Hematopoietic multipotent progenitor cell treated with erythropoietin and hydrocortisone succinate and interleukin-3 and kit ligand, for 4 days (in vitro differentiated cells): ENCODE results near the gene ACIN1.

Source experiments
- DNase-seq: peaks from one replicate; pipeline ENCODE4 v3.0.0-alpha.2; 2015

ACIN1 gene

GRCh38 chr14:23094666-23095195 is at the start of gene ACIN1:
Gene ACIN1 (minus strand): TSS chr14:23095136. CDS start chr14:23095112, 24 bp downstream.
- DNase-seq: peak; percentile 97

- no peak for DNase-seq
These were observed 49.0 kb upstream of the ACIN1 start for GRCh38 chr14:23143911-23144310.

GRCh38 chr14:23142826-23143225 is 47.9 kb upstream of the ACIN1 start:
- DNase-seq: no peak

- no peak for DNase-seq
These were observed 46.9 kb upstream of the ACIN1 start for GRCh38 chr14:23141706-23142444.

GRCh38 chr14:23140371-23140770 is 45.4 kb upstream of the ACIN1 start:
- no peak for DNase-seq

GRCh38 chr14:23139874-23140273 is 44.9 kb upstream of the ACIN1 start:
- no peak for DNase-seq

GRCh38 chr14:23137813-23138535 is 43.0 kb upstream of the ACIN1 start:
- no peak for DNase-seq

- DNase-seq: no peak
These were observed 42.4 kb upstream of the ACIN1 start for GRCh38 chr14:23137192-23137812.

GRCh38 chr14:23136566-23137133 is 41.7 kb upstream of the ACIN1 start:
- DNase-seq: no peak

- DNase-seq: no peak
These were observed 38.0 kb upstream of the ACIN1 start for GRCh38 chr14:23132970-23133369.

GRCh38 chr14:23131482-23131881 is 36.5 kb upstream of the ACIN1 start:
- DNase-seq: no peak

GRCh38 chr14:23130871-23131270 is 35.9 kb upstream of the ACIN1 start:
- DNase-seq: peak; percentile 75

- DNase-seq: no peak
These were observed 34.9 kb upstream of the ACIN1 start for GRCh38 chr14:23129759-23130316.

- DNase-seq: peak; percentile 44
These were observed 34.2 kb upstream of the ACIN1 start for GRCh38 chr14:23128969-23129758.

GRCh38 chr14:23127861-23128260 is 32.9 kb upstream of the ACIN1 start:
- no peak for DNase-seq

GRCh38 chr14:23126548-23127278 is 31.8 kb upstream of the ACIN1 start:
- no peak for DNase-seq

GRCh38 chr14:23125933-23126524 is 31.1 kb upstream of the ACIN1 start:
- DNase-seq: no peak

- DNase-seq: no peak
These were observed 30.1 kb upstream of the ACIN1 start for GRCh38 chr14:23125011-23125410.

- no peak for DNase-seq
These were observed 29.5 kb upstream of the ACIN1 start for GRCh38 chr14:23124337-23124954.

- peak; percentile 40 for DNase-seq
These were observed 28.5 kb upstream of the ACIN1 start for GRCh38 chr14:23123419-23123818.

- no peak for DNase-seq
These were observed 27.1 kb upstream of the ACIN1 start for GRCh38 chr14:23122086-23122485.
